Lung microvascular endothelial cell (primary cell): ENCODE results near the gene TSPAN16. TPM values are rescaled to one million over a fixed set of nuclear protein-coding genes. Genes with fewer than 3 reads are reported as not detected.

ENCODE experiments used
- total RNA-seq: library from RNA; depleted of rRNA; stranded (reverse); fragments of >200 nt; gene quantifications from 2 replicates; pipeline ENCODE4 v1.2.1, GENCODE V29; 2014

TSPAN16 gene
- total RNA-seq, 1 donor from 2014 or later = not detected

Other genes with a start within 250 kb of the TSPAN16 start
- gene LDLR, start 206.7 kb upstream of the TSPAN16 start, total RNA-seq = 47.9 and 81.5 TPM in 2 replicates
- 14.3 and 35.7 TPM in 2 replicates for gene SPC24, start 140.4 kb upstream of the TSPAN16 start, total RNA-seq
- 39.0 and 110 TPM in 2 replicates for gene KANK2, start 98.6 kb upstream of the TSPAN16 start, total RNA-seq
- gene ANGPTL8, start 56.5 kb upstream of the TSPAN16 start, total RNA-seq = not detected in 2 replicates
- 46.0 and 46.4 TPM in 2 replicates for gene DOCK6, start 33.6 kb upstream of the TSPAN16 start, total RNA-seq
- gene RAB3D, start 43.5 kb downstream of the TSPAN16 start, total RNA-seq = 29.0 and 31.5 TPM in 2 replicates
- 83.7 and 105 TPM in 2 replicates for gene TMEM205, start 50.1 kb downstream of the TSPAN16 start, total RNA-seq
- gene CCDC159, start 50.4 kb downstream of the TSPAN16 start, total RNA-seq = 3.9 and 6.2 TPM in 2 replicates
- 6.5 and 6.9 TPM in 2 replicates for gene PLPPR2, start 59.3 kb downstream of the TSPAN16 start, total RNA-seq
- 0.65 and 1.2 TPM in 2 replicates for gene SWSAP1, start 78.5 kb downstream of the TSPAN16 start, total RNA-seq
- 5.0 and 5.8 TPM in 2 replicates for gene EPOR, start 88.2 kb downstream of the TSPAN16 start, total RNA-seq
- 0.22 and 1.8 TPM in 2 replicates for gene RGL3, start 123.2 kb downstream of the TSPAN16 start, total RNA-seq
- under 0.01 TPM in 1 of 2 replicates, not detected in the other for gene ODAD3, start 139.0 kb downstream of the TSPAN16 start, total RNA-seq
- 103 and 132 TPM in 2 replicates for gene PRKCSH, start 139.5 kb downstream of the TSPAN16 start, total RNA-seq
- not detected in 2 replicates for gene ELAVL3, start 184.9 kb downstream of the TSPAN16 start, total RNA-seq
- gene ZNF653, start 209.7 kb downstream of the TSPAN16 start, total RNA-seq = 5.2 and 7.5 TPM in 2 replicates
- 21.4 and 23.8 TPM in 2 replicates for gene ECSIT, start 233.0 kb downstream of the TSPAN16 start, total RNA-seq
- 0.20 and 0.22 TPM in 2 replicates for gene CNN1, start 242.7 kb downstream of the TSPAN16 start, total RNA-seq